GM12891 (cell line): ENCODE measurements around the gene RAD9A.

ENCODE experiments used
- PAX5 ChIP-seq: IDR thresholded peaks from 2 replicates; pipeline ENCODE4 v1.6.1; 2011; ENCODE audit warnings: low read length, moderate library complexity, mild to moderate bottlenecking; ENCODE audit not compliant: insufficient read depth, severe bottlenecking
- POLR2A ChIP-seq: IDR thresholded peaks from 2 replicates; pipeline ENCODE4 v1.6.1; 2011; ENCODE audit warnings: low read depth, low read length, control low read depth
- POLR2AphosphoS5 ChIP-seq: IDR thresholded peaks from 2 replicates; pipeline ENCODE4 v1.6.1; 2011; ENCODE audit warnings: low read depth, low read length, control low read depth
- POU2F2 ChIP-seq: IDR thresholded peaks from 2 replicates; pipeline ENCODE4 v1.6.1; 2011; ENCODE audit warnings: low read depth, mild to moderate bottlenecking, control low read depth, low read length, moderate library complexity
- SPI1 ChIP-seq: IDR thresholded peaks from 2 replicates; pipeline ENCODE4 v1.6.1; 2011; ENCODE audit warnings: low read depth, low read length, control low read depth
- TAF1 ChIP-seq: IDR thresholded peaks from 2 replicates; pipeline ENCODE4 v1.6.1; 2011; ENCODE audit warnings: low read depth, low read length, control low read depth

DNA sequence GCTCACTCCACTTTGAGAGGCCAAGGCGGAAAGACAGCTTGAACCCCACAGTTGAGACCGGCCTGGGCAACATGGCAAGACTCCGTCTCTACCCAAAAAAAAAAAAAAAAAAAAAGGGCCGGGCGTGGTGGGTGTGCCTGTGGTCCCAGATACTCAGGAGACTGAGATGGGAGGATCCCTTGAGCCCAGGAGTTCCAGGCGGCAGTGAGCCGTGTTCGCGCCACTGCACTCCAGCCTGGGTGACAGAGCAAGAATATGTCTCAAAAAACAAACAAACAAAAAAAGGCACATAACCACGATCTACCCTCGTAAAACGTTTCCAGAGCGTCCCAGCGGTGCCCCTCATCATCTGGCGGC is 861 bp upstream of the RAD9A start:
- TF ChIP-seq POLR2A (no peak), TAF1 (no peak), POLR2AphosphoS5 (no peak), SPI1 (no peak), PAX5 (no peak), POU2F2 (no peak)
